ENCODE results near the gene BMPR1A. TPM values are rescaled to one million over a fixed set of nuclear protein-coding genes. Genes with fewer than 3 reads are reported as not detected.

Gene BMPR1A
- total RNA-seq, 2 donors from 2014 or later: 53.9 to 58.1 TPM

DNA sequence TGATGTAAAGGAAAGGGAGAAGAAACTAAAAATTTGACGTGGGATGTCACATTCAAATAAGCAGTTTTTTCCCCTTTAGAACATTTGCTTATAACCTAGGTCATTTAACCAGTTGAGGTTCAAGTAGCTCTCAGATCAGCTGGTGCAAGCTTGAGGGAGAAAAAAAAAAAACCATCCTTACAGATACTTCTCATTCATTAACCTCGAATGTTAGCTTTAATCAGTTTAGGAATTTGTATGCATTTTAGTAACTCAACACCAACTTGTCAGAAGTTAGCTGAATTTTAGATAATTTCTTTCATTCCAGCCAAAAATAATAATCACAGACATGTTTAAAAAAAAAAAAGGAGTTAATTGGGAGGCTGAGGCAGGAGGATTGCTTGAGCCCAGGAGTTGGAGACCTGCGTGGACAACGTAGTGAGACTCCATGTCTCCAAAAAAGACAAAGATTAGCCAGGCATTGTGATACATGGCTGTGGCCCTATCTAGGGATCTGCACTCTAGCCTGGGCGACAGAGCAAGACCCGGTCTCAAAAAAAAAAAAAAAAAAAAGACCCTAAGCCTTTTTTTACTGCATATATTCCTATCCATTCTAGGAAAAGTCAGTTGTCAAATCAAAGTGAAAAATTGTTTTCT lies 46.2 kb downstream of the BMPR1A start:
- H3K27me3 ChIP-seq (replicated peaks; ENCODE audit: insufficient read depth): no peaks in the 10 kb centered on the region
- WGBS: 82% methylated on average over 6 of the region's 6 CpGs
- intact Hi-C loops (cut with DNase I): no loop called here
- H3K4me3 ChIP-seq: no peak overlapping the region
- no peak overlapping the region for H3K27ac ChIP-seq
- no peaks in the 10 kb centered on the region for H3K36me3 ChIP-seq
- TF ChIP-seq POLR2A (IDR thresholded peaks at IDR 0.05): no peak
- no peak for TF ChIP-seq POLR2AphosphoS5 (IDR thresholded peaks at IDR 0.05)
- TF ChIP-seq, protein P1, sequence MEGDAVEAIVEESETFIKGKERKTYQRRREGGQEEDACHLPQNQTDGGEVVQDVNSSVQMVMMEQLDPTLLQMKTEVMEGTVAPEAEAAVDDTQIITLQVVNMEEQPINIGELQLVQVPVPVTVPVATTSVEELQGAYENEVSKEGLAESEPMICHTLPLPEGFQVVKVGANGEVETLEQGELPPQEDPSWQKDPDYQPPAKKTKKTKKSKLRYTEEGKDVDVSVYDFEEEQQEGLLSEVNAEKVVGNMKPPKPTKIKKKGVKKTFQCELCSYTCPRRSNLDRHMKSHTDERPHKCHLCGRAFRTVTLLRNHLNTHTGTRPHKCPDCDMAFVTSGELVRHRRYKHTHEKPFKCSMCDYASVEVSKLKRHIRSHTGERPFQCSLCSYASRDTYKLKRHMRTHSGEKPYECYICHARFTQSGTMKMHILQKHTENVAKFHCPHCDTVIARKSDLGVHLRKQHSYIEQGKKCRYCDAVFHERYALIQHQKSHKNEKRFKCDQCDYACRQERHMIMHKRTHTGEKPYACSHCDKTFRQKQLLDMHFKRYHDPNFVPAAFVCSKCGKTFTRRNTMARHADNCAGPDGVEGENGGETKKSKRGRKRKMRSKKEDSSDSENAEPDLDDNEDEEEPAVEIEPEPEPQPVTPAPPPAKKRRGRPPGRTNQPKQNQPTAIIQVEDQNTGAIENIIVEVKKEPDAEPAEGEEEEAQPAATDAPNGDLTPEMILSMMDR (IDR thresholded peaks at IDR 0.05): no peak
- DNase-seq (ENCODE audit: low spot score): no peak
- no peaks in the 10 kb centered on the region for H3K4me1 ChIP-seq (replicated peaks)
- no peaks in the 10 kb centered on the region for H3K9me3 ChIP-seq

DNA sequence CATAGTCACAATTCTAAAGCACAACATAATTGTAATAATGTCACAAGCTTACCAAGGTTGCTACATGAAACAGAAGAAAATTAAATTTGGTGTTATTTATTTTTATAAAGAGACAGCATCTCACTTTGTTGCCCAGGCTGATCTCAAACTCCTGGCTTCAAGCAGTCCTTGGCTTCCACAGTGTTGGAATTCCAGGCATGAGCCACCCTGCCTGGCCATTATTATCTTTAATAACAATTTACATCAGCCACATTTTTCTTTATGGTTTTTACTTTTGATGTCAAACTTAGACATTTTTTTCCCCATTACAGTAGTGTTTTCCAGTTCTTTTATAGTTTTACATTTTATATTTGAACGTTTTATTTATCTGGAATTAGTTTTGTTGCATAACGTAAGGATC lies 46.7 kb downstream of the BMPR1A start:
- H3K27ac ChIP-seq: no peak overlapping the region
- H3K4me3 ChIP-seq: no peak overlapping the region
- intact Hi-C loops (cut with DNase I): no loop called here
- H3K4me1 ChIP-seq (replicated peaks): no peaks in the 10 kb centered on the region
- H3K9me3 ChIP-seq: no peaks in the 10 kb centered on the region
- no peak for DNase-seq (ENCODE audit: low spot score)
- H3K27me3 ChIP-seq (replicated peaks; ENCODE audit: insufficient read depth): no peaks in the 10 kb centered on the region
- H3K36me3 ChIP-seq: no peaks in the 10 kb centered on the region
- 68% methylated on average over 2 of the region's 2 CpGs for WGBS
- TF ChIP-seq, protein P1 (IDR thresholded peaks at IDR 0.05): no peak
- TF ChIP-seq POLR2AphosphoS5 (IDR thresholded peaks at IDR 0.05): no peak
- no peak for TF ChIP-seq POLR2A (IDR thresholded peaks at IDR 0.05)

DNA sequence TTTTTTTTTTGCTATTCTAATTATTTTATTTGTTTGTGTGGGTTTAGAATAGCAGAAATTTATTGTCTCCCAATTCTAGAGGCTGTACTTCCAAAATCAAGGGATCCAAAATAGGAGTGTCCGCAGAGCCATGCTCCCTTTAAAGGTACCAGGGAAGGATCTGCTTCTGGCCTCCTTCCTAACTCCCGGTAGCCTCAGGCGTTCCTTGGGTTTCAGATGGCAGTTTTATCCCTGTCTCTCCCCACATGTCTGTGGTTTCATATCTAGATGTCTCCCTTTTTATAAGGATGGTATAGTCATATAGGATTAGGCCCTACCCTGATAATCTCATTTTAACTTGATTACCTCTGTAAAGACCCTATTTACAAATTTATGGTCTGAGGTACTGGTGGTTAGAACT lies 48.4 kb downstream of the BMPR1A start:
- intact Hi-C loops (cut with DNase I): no loop called here
- WGBS: 48% methylated on average over 3 of the region's 3 CpGs

DNA sequence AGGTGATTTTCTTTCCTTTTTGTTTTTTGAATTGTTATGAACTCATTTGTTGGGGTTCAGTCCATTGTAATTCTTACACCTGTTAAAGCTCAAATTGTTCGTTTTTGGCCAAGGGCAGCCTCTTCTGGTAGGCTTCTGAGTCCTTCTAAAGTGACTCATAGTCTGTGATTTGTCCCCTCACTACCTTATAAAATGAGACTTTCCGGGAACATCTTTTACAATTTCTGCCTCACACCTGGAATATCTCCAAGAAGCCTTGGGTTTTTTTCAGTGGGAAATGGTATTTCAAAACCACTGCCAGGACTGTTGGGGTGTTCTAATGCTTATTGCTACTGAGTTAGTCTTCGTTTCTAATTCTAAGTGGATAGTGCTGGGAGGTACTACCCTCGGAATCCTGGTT lies 56.7 kb downstream of the BMPR1A start:
- intact Hi-C loops (cut with DNase I): no loop called here
- no peaks in the 10 kb centered on the region for H3K4me1 ChIP-seq (replicated peaks)
- no peaks in the 10 kb centered on the region for H3K36me3 ChIP-seq
- TF ChIP-seq, protein P1 (IDR thresholded peaks at IDR 0.05): no peak
- TF ChIP-seq POLR2A (IDR thresholded peaks at IDR 0.05): no peak
- no peak overlapping the region for H3K4me3 ChIP-seq
- H3K27me3 ChIP-seq (replicated peaks; ENCODE audit: insufficient read depth): no peaks in the 10 kb centered on the region
- no peaks in the 10 kb centered on the region for H3K9me3 ChIP-seq
- 53% methylated on average over 4 of the region's 4 CpGs for WGBS
- no peak overlapping the region for H3K27ac ChIP-seq
- DNase-seq (ENCODE audit: low spot score): no peak

More for the DNA sequence above, 48.4 kb downstream of the BMPR1A start:
- no peak overlapping the region for H3K27ac ChIP-seq
- no peak for DNase-seq (ENCODE audit: low spot score)
- H3K27me3 ChIP-seq (replicated peaks; ENCODE audit: insufficient read depth): no peaks in the 10 kb centered on the region
- no peaks in the 10 kb centered on the region for H3K36me3 ChIP-seq
- H3K4me3 ChIP-seq: no peak overlapping the region
- H3K4me1 ChIP-seq (replicated peaks): no peaks in the 10 kb centered on the region
- TF ChIP-seq, protein P1 (IDR thresholded peaks at IDR 0.05): no peak
- TF ChIP-seq POLR2AphosphoS5 (IDR thresholded peaks at IDR 0.05) (no peak), POLR2A (IDR thresholded peaks at IDR 0.05) (no peak)
- no peaks in the 10 kb centered on the region for H3K9me3 ChIP-seq

DNA sequence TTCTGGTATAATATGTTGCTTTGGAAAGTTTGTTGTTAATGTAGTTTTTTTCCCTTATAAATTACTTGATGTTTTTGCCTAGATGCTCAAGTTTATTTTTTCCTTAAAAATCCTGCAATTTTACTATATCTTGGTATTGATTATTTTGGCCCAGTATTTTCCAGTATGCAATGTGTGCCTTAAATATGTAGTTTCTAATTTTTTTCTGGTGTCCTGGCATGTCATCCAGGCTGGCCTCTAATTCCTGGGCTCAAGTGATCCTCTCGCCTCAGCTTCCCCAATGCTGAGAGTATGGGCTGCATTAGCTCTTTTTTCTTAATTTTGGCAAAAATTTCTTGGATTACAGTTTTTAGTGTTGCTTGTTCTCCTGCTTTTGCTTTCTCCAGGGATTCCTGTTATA lies 57.6 kb downstream of the BMPR1A start:
- Histone ChIP-seq H3K36me3 (no peaks in the 10 kb centered on the region), H3K27ac (no peak overlapping the region)
- TF ChIP-seq POLR2A (IDR thresholded peaks at IDR 0.05): no peak
- no peak for TF ChIP-seq POLR2AphosphoS5 (IDR thresholded peaks at IDR 0.05)
- TF ChIP-seq, protein P1 (IDR thresholded peaks at IDR 0.05): no peak

More for the DNA sequence above, 57.6 kb downstream of the BMPR1A start:
- Histone ChIP-seq H3K27me3 (replicated peaks; ENCODE audit: insufficient read depth) (no peaks in the 10 kb centered on the region), H3K4me1 (replicated peaks) (no peaks in the 10 kb centered on the region), H3K4me3 (no peak overlapping the region), H3K9me3 (no peaks in the 10 kb centered on the region)
- no peak for DNase-seq (ENCODE audit: low spot score)
- 96% methylated on average over 1 of the region's 1 CpG for WGBS
- intact Hi-C loops (cut with DNase I): no loop called here
